ENCODE data around the gene CAMTA1.

CAMTA1 gene

DNA sequence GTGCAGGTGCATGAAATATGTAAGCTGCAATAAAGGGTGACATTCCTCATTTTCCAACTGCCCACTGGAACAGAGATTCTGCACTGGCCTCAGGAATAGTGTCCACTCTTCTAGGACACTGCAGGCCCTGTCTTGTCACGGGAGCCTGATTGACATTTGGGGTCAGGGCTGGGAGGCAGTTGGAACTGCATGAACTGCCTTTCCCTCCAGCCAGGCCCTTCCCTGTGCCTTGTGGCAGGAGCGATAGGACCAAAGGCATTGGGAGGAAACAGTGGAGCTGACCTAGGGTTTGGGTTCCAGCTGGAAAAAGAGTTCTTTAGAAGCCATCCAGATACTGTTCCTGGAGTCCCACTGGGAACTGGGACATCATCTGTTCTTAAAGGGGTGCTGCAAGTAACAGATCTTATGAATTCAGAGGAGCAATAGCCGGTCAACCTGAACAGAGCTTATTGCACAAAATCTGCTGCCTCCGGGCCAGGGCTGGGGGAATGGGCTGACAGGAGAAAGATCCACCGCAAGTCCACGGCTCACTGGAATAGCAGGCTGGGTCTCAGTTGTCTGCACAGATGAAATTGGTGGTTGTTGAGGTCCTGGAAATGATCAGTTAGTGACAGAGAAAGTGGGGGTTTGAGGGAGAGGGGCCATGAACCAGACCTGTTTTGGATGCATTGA, 451.7 kb downstream of the CAMTA1 start:
- no peaks in the 10 kb centered on the region for H3K27me3 ChIP-seq (ENCODE audit: low read depth, low read length)
- no peak overlapping the region for H3K4me3 ChIP-seq (ENCODE audit: low read depth in 1 of 2, low read length in 2 of 2)
- no peaks in the 10 kb centered on the region for H3K36me3 ChIP-seq (ENCODE audit: control insufficient read depth in 1 of 2, insufficient read depth in 2 of 2, low read length in 2 of 2)
- H3K9me3 ChIP-seq (ENCODE audit: control insufficient read depth in 1 of 2, low read length in 2 of 2), result no peaks in the 10 kb centered on the region
- no peak overlapping the region for H3K27ac ChIP-seq (ENCODE audit: low read length)
- no peaks in the 10 kb centered on the region for H3K4me1 ChIP-seq (ENCODE audit: control insufficient read depth in 1 of 2, insufficient read depth in 2 of 2, low read length in 2 of 2)

DNA sequence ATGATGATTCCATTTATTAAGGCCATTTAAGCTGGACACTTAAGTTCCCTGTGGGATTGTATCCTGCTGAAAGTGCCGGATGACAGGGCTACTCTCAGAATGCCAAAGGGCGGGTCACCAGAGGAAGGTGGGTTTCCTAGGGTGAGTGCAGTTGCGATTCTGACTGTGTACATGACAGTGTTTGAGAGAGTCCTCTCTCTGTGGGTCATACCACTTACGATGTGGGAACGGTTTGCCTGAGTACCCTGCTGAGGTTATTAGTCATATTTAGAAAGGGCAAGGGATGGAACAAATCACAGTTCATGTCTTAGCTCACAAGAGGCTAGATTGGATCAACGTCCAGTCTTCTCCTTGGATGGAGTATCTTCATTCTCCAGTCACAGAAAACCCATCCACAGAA, 461.9 kb downstream of the CAMTA1 start:
- Histone ChIP-seq H3K4me1 (ENCODE audit: control insufficient read depth in 1 of 2, insufficient read depth in 2 of 2, low read length in 2 of 2) (no peaks in the 10 kb centered on the region), H3K27ac (ENCODE audit: low read length) (no peak overlapping the region), H3K36me3 (ENCODE audit: control insufficient read depth in 1 of 2, insufficient read depth in 2 of 2, low read length in 2 of 2) (no peaks in the 10 kb centered on the region), H3K27me3 (ENCODE audit: low read depth, low read length) (no peaks in the 10 kb centered on the region), H3K4me3 (ENCODE audit: low read depth in 1 of 2, low read length in 2 of 2) (no peak overlapping the region), H3K9me3 (ENCODE audit: control insufficient read depth in 1 of 2, low read length in 2 of 2) (no peaks in the 10 kb centered on the region)

DNA sequence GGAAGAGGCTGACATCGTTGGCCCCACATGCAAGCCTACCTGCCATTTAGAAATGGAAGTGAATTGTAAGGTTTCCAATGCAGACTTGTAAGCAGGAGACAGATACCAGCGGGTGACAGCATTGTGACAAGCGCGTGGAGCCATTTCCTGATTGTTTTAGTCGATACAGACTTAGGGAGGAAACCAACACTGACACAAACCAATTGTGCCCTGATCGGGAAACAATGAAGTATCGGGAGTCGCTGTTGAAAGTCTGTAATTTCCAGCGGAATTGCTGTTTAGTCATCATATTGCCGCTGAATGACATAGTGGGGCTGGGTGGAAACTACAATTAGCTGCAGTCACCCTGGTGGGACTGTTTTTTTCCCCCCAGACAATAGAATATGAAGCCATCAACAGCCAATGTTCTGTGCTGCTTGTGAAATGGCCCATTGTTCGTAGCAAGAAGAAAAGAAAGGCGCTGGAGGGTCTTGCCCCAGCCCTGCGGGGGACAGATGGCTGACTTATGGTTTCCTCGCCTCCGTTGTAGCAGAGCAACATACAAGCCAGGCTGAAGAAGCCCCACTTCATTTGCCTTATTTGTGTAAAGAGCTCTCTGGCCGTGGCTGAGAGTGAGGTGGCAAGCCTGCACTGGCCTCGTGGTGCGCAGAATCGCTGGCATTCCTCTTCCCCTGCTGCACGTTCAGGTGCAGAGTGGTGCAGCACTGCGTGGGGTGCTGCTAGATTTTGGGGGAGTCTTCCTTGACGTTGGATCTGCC, 462.7 kb downstream of the CAMTA1 start:
- H3K4me1 ChIP-seq (ENCODE audit: control insufficient read depth in 1 of 2, insufficient read depth in 2 of 2, low read length in 2 of 2), result no peaks in the 10 kb centered on the region
- no peaks in the 10 kb centered on the region for H3K36me3 ChIP-seq (ENCODE audit: control insufficient read depth in 1 of 2, insufficient read depth in 2 of 2, low read length in 2 of 2)
- no peak overlapping the region for H3K27ac ChIP-seq (ENCODE audit: low read length)
- H3K4me3 ChIP-seq (ENCODE audit: low read depth in 1 of 2, low read length in 2 of 2), result no peak overlapping the region
- H3K9me3 ChIP-seq (ENCODE audit: control insufficient read depth in 1 of 2, low read length in 2 of 2), result no peaks in the 10 kb centered on the region
- no peaks in the 10 kb centered on the region for H3K27me3 ChIP-seq (ENCODE audit: low read depth, low read length)

DNA sequence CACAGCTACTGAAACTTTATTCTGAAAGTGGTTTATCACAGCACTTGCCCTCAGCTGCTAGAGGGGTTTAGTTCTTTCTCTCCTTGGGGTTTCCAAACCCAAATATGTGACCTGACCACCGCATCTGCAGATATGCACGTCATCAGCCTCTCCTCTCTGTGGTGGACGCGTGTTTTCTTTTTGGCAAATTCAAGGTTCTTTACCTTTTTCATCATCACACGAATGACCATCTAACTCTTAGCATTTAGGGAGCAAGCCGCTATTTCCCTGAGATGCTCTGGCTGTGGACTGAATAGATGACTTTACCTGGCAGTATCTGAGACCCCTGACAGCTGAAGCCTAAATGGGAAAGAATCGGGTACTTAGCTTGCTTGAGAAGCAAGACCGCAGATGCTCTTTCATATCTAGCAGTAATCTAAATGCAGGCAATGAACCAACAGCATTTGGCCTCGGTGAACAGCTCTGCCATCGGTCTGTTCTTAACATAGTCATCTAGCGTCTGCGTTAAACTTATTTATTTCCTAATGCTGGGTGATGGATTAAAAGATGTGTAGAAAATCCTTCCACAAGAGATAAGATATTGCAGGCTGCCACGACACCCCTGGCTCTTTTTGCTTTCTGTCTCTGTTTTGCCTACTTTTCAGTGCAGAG, 463.4 kb downstream of the CAMTA1 start:
- H3K27ac ChIP-seq (ENCODE audit: low read length), result no peak overlapping the region
- H3K4me3 ChIP-seq (ENCODE audit: low read depth in 1 of 2, low read length in 2 of 2), result no peak overlapping the region
- no peaks in the 10 kb centered on the region for H3K36me3 ChIP-seq (ENCODE audit: control insufficient read depth in 1 of 2, insufficient read depth in 2 of 2, low read length in 2 of 2)

DNA sequence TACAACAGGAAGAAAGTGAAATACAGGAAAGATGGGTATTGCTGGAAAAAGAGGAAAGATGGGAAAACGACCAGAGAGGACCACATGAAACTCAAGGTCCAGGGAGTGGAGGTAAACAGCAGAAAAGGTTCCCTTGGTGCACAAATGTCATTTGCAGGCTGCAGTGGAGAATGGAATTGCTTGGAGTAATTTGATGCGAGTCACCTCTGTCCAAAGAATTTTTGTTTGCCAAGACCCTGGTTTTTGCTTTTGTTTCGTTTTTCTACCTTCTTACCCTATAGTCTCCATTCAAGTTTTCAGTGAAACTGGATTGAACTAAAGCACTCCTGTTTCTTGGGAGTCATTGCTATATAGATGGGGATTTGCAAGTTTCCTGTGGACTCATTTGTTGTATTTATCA, 464.3 kb downstream of the CAMTA1 start:
- H3K4me1 ChIP-seq (ENCODE audit: control insufficient read depth in 1 of 2, insufficient read depth in 2 of 2, low read length in 2 of 2), result no peaks in the 10 kb centered on the region
- no peak overlapping the region for H3K27ac ChIP-seq (ENCODE audit: low read length)
- H3K27me3 ChIP-seq (ENCODE audit: low read depth, low read length), result no peaks in the 10 kb centered on the region
- H3K4me3 ChIP-seq (ENCODE audit: low read depth in 1 of 2, low read length in 2 of 2), result no peak overlapping the region
- no peaks in the 10 kb centered on the region for H3K36me3 ChIP-seq (ENCODE audit: control insufficient read depth in 1 of 2, insufficient read depth in 2 of 2, low read length in 2 of 2)
- no peaks in the 10 kb centered on the region for H3K9me3 ChIP-seq (ENCODE audit: control insufficient read depth in 1 of 2, low read length in 2 of 2)

More for the DNA sequence above, 463.4 kb downstream of the CAMTA1 start:
- no peaks in the 10 kb centered on the region for H3K9me3 ChIP-seq (ENCODE audit: control insufficient read depth in 1 of 2, low read length in 2 of 2)
- no peaks in the 10 kb centered on the region for H3K4me1 ChIP-seq (ENCODE audit: control insufficient read depth in 1 of 2, insufficient read depth in 2 of 2, low read length in 2 of 2)
- no peaks in the 10 kb centered on the region for H3K27me3 ChIP-seq (ENCODE audit: low read depth, low read length)

DNA sequence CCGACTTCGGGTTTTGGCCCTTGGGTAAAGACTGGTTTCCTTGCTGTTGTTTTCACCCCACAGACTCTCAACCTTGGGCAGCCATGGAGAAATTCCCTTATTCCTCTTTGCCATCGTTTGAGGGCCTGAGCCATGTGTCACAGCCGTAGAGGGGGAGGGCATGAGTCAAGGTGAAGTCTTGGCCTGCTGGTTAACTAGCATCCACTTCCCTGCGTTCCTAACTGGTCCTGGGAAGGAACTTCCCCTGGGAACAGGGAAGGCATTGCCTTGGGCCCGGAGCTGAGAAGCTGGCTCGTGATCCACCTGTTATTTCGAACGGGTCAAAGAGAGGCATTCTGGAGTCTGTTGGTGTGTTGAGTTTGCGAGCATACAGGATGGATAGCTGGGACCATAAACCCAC, 464.9 kb downstream of the CAMTA1 start:
- no peak overlapping the region for H3K27ac ChIP-seq (ENCODE audit: low read length)
- H3K4me3 ChIP-seq (ENCODE audit: low read depth in 1 of 2, low read length in 2 of 2), result no peak overlapping the region
- H3K4me1 ChIP-seq (ENCODE audit: control insufficient read depth in 1 of 2, insufficient read depth in 2 of 2, low read length in 2 of 2), result no peaks in the 10 kb centered on the region
- no peaks in the 10 kb centered on the region for H3K27me3 ChIP-seq (ENCODE audit: low read depth, low read length)
- H3K9me3 ChIP-seq (ENCODE audit: control insufficient read depth in 1 of 2, low read length in 2 of 2), result no peaks in the 10 kb centered on the region
- H3K36me3 ChIP-seq (ENCODE audit: control insufficient read depth in 1 of 2, insufficient read depth in 2 of 2, low read length in 2 of 2), result no peaks in the 10 kb centered on the region

DNA sequence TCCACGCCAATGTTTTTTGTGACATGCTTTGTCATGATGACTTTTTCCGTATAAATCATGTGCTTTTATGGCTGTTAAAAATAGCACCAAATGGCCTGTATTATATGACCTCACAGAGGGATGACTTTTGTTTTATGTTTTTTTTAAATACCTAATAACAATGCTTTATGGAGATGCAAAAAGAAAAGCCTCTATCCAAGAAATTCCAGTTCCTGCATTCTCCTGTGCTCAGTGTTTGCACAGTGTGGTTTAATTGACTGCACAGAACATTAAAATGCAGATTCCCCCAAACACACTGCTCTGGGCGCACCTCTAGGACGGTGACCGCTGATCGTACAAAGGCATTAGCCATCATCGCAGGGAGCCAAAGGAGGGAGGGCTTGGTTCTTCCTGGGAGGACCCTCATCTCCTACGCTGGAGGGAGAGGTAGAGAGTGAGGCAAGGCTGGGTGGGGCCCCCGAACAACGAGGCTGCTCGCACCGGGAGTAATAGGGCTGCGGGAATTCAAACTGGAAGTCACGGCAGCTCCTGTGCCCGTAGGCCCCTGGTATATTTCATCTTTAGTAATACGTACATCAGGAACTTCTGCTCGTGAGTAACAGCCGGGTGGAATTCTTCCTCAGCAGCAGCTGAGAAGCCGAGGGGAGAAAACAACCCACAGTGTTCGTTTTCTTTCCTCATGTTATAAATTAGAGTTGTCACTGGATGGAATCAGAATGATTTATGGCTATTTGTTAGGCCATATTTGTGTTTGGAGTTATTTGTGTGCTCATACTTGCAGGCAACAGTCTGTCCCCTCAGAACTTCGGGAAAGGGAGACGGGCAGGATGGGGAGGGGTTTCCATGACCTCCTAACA, 465.6 kb downstream of the CAMTA1 start:
- Histone ChIP-seq H3K27me3 (ENCODE audit: low read depth, low read length) (no peaks in the 10 kb centered on the region), H3K36me3 (ENCODE audit: control insufficient read depth in 1 of 2, insufficient read depth in 2 of 2, low read length in 2 of 2) (no peaks in the 10 kb centered on the region), H3K9me3 (ENCODE audit: control insufficient read depth in 1 of 2, low read length in 2 of 2) (no peaks in the 10 kb centered on the region), H3K27ac (ENCODE audit: low read length) (no peak overlapping the region), H3K4me1 (ENCODE audit: control insufficient read depth in 1 of 2, insufficient read depth in 2 of 2, low read length in 2 of 2) (no peaks in the 10 kb centered on the region), H3K4me3 (ENCODE audit: low read depth in 1 of 2, low read length in 2 of 2) (no peak overlapping the region)

DNA sequence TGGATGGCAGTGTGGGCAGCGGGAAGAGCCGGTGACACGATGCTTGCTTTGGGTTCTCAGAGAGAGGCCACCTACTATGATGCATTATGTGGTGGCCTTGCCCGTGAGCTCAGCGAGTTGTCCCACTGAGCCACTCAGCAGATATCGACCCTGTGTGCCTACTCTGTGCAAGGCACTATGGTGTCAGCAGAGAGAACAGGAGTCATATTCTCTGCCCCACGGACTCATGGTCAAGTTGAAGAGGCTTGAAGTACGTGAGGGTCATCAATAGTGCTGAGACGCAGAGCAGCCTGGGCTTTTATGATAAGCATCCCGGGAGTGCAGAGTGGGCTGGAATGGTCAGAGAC, 466.2 kb downstream of the CAMTA1 start:
- H3K36me3 ChIP-seq (ENCODE audit: control insufficient read depth in 1 of 2, insufficient read depth in 2 of 2, low read length in 2 of 2), result no peaks in the 10 kb centered on the region
- H3K27me3 ChIP-seq (ENCODE audit: low read depth, low read length), result no peaks in the 10 kb centered on the region
- H3K4me1 ChIP-seq (ENCODE audit: control insufficient read depth in 1 of 2, insufficient read depth in 2 of 2, low read length in 2 of 2), result no peaks in the 10 kb centered on the region
- no peak overlapping the region for H3K4me3 ChIP-seq (ENCODE audit: low read depth in 1 of 2, low read length in 2 of 2)
- H3K27ac ChIP-seq (ENCODE audit: low read length), result no peak overlapping the region
- H3K9me3 ChIP-seq (ENCODE audit: control insufficient read depth in 1 of 2, low read length in 2 of 2), result no peaks in the 10 kb centered on the region

DNA sequence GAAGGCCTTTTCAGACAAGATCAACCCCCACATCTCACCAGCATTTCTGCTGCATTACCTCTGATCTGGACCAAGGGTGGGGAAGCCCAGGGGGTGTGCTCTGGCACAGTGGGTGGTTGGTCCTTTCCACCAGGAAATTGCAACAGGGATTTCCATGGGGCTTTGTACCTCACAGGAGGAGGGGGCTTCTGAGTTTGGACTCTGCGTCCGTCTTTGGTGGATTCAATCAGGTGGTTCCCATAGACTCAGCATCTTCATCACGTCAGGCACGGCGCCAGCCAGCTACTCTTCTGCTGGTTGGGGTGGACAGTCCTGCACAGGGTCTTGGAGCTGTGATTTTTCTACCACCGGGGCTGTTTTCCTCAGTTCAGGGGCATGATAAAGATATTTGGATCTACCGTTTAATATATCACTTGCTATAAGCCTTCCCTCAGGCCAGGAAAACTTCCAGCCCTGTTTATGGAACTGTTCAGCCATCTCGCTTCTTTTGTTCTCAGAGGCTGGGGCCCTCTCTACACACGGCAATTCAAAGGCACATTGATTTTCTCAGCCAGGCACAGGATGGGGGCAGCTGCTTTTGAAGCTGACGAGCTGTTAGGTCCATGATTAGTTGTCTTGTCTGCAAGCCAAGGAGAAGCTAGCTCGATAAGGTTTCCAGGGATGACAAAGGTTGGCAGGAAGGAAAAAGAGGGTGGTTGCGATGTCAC, 467.3 kb downstream of the CAMTA1 start:
- no peaks in the 10 kb centered on the region for H3K36me3 ChIP-seq (ENCODE audit: control insufficient read depth in 1 of 2, insufficient read depth in 2 of 2, low read length in 2 of 2)
- no peak overlapping the region for H3K27ac ChIP-seq (ENCODE audit: low read length)
- H3K27me3 ChIP-seq (ENCODE audit: low read depth, low read length), result no peaks in the 10 kb centered on the region
- H3K9me3 ChIP-seq (ENCODE audit: control insufficient read depth in 1 of 2, low read length in 2 of 2), result no peaks in the 10 kb centered on the region
- H3K4me1 ChIP-seq (ENCODE audit: control insufficient read depth in 1 of 2, insufficient read depth in 2 of 2, low read length in 2 of 2), result no peaks in the 10 kb centered on the region
- H3K4me3 ChIP-seq (ENCODE audit: low read depth in 1 of 2, low read length in 2 of 2), result no peak overlapping the region

DNA sequence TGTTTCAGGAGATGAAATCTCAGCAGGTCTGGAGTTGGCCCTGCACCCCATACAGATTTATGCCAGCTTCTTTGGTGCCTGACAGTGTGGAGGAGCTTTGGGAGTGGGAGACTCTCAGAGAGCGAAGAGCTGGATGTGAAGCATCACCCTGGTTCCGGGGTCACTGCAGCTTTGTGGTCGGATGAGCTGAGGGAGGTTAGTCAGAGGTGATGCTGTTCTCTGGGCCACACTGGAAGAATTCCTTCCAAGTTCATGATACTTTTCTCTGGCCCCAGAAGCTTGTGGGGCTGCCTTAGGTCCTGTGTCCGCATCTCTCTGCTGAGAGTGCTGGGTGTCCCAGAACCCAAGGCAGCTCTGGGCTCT, 467.8 kb downstream of the CAMTA1 start:
- Histone ChIP-seq H3K36me3 (ENCODE audit: control insufficient read depth in 1 of 2, insufficient read depth in 2 of 2, low read length in 2 of 2) (no peaks in the 10 kb centered on the region), H3K9me3 (ENCODE audit: control insufficient read depth in 1 of 2, low read length in 2 of 2) (no peaks in the 10 kb centered on the region), H3K27me3 (ENCODE audit: low read depth, low read length) (no peaks in the 10 kb centered on the region), H3K4me1 (ENCODE audit: control insufficient read depth in 1 of 2, insufficient read depth in 2 of 2, low read length in 2 of 2) (no peaks in the 10 kb centered on the region), H3K4me3 (ENCODE audit: low read depth in 1 of 2, low read length in 2 of 2) (no peak overlapping the region), H3K27ac (ENCODE audit: low read length) (no peak overlapping the region)

Measured in muscle layer of duodenum (tissue), 2 donors.